Neural progenitor cell (in vitro differentiated cells): ENCODE measurements around the gene PROCR.

Experiments used
- EZH2phosphoT487 ChIP-seq: fragments of 200-600 bp; sonication (generic); IDR thresholded peaks from 2 replicates; pipeline ENCODE4 v1.6.1; 2017; ENCODE audit warnings: antibody characterized with exemption
- TF ChIP-seq, protein P1 (sequence below): fragments of 200-600 bp; sonication (generic); IDR thresholded peaks from 2 replicates; pipeline ENCODE4 v1.5.1; 2017; ENCODE audit warnings: antibody characterized with exemption, mild to moderate bottlenecking

DNA sequence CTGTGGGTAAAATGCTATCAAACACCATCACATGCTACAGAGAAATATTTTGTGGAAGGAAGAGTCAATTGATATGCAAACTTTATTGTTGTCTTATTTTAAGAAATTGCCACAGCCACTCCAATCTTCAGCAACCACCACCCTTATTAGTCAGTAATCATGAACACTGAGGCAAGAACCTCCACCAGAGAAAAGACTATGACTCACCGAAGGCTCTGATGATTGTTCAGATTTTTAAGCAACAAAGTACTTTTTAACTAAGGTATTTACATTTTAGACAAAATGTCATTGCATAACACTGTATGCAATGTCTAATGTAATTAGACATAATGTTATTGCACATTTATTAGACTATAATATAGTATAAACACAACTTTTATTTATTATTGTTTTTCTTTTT, 28.4 kb downstream of the PROCR start:
- TF ChIP-seq, protein P1, sequence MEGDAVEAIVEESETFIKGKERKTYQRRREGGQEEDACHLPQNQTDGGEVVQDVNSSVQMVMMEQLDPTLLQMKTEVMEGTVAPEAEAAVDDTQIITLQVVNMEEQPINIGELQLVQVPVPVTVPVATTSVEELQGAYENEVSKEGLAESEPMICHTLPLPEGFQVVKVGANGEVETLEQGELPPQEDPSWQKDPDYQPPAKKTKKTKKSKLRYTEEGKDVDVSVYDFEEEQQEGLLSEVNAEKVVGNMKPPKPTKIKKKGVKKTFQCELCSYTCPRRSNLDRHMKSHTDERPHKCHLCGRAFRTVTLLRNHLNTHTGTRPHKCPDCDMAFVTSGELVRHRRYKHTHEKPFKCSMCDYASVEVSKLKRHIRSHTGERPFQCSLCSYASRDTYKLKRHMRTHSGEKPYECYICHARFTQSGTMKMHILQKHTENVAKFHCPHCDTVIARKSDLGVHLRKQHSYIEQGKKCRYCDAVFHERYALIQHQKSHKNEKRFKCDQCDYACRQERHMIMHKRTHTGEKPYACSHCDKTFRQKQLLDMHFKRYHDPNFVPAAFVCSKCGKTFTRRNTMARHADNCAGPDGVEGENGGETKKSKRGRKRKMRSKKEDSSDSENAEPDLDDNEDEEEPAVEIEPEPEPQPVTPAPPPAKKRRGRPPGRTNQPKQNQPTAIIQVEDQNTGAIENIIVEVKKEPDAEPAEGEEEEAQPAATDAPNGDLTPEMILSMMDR = no peak
- TF ChIP-seq EZH2phosphoT487 = no peak
